CD4-positive, alpha-beta T cell (primary cell): Measurements from ENCODE around the gene PSEN1. TPM values are rescaled to one million over a fixed set of nuclear protein-coding genes. Genes with fewer than 3 reads are reported as not detected.

Experiments used
- ATAC-seq: fragments of 200-7000 bp; cut with Tn5 transposase; one replicate; pipeline ENCODE4 v1.10.0; 2022; ENCODE audit warnings: mild to moderate bottlenecking; ENCODE audit not compliant: poor library complexity
- CTCF ChIA-PET: fragments of 350-600 bp; sonication (Branson Sonifier 250); formaldehyde crosslinking; loops from one replicate; lab custom pipeline; 2021; ENCODE audit warnings: antibody characterized with exemption, inconsistent platforms; lab: Charles Lee
- POLR2A ChIA-PET: fragments of 350-600 bp; sonication (Branson Sonifier 250); formaldehyde crosslinking; loops from one replicate; lab custom pipeline; 2021; ENCODE audit warnings: antibody characterized with exemption, inconsistent platforms; lab: Charles Lee
- DNase-seq, 14 experiments: peaks; one replicate each; pipeline ENCODE4 v3.0.0-alpha.2; 2013 to 2020; ENCODE audit warnings: mixed read lengths in 2 of 14
- H3K27ac ChIP-seq, 2 donors: one replicate each; pipeline versions ENCODE4 v1.5.1 to v1.7.0; 2013; ENCODE audit warnings: low read length in 2 of 2, low read depth in 1 of 2, mild to moderate bottlenecking in 1 of 2
- H3K27me3 ChIP-seq, 2 experiments: 1 replicate in 1 of 2; 2 replicates in 1 of 2; pipeline versions ENCODE4 v1.6.1 to v1.7.0; 2013; ENCODE audit warnings: low read length in 2 of 2, control low read depth in 1 of 2, mild to moderate bottlenecking in 1 of 2, moderate library complexity in 1 of 2; ENCODE audit not compliant: insufficient read depth in 2 of 2, control insufficient read depth in 1 of 2
- H3K36me3 ChIP-seq: one replicate; pipeline ENCODE4 v1.6.1; 2013; ENCODE audit warnings: low read length, control low read depth; ENCODE audit not compliant: insufficient read depth
- H3K4me1 ChIP-seq: one replicate; pipeline ENCODE4 v1.6.1; 2013; ENCODE audit warnings: low read length, control low read depth; ENCODE audit not compliant: insufficient read depth
- H3K4me3 ChIP-seq: one replicate; pipeline ENCODE4 v1.5.1; 2013; ENCODE audit warnings: mild to moderate bottlenecking, low read length, moderate library complexity
- H3K9me3 ChIP-seq, 2 experiments: 1 replicate in 1 of 2; 2 replicates in 1 of 2; pipeline versions ENCODE4 v1.6.1 to v1.7.0; 2013; ENCODE audit warnings: low read length in 2 of 2, mild to moderate bottlenecking in 2 of 2, control low read depth in 1 of 2, moderate library complexity in 1 of 2; ENCODE audit not compliant: control insufficient read depth in 1 of 2, insufficient read depth in 1 of 2
- H3K27ac Mint-ChIP-seq: one replicate; pipeline ENCODE4 v1.8.0; 2020; ENCODE audit warnings: mixed read lengths
- H3K27me3 Mint-ChIP-seq: one replicate; pipeline ENCODE4 v1.8.0; 2021; ENCODE audit warnings: mixed read lengths
- H3K36me3 Mint-ChIP-seq: one replicate; pipeline ENCODE4 v1.8.0; 2021; ENCODE audit warnings: low read depth, mixed read lengths
- H3K4me1 Mint-ChIP-seq: one replicate; pipeline ENCODE4 v1.8.0; 2021; ENCODE audit warnings: low read depth, mixed read lengths
- H3K4me3 Mint-ChIP-seq: one replicate; pipeline ENCODE4 v1.8.0; 2020; ENCODE audit warnings: mild to moderate bottlenecking, mixed read lengths
- H3K9me3 Mint-ChIP-seq: one replicate; pipeline ENCODE4 v1.8.0; 2020; ENCODE audit warnings: mixed read lengths
- intact Hi-C, 2 experiments: fragments of 100-400 bp; cut with DNase I in 1 of 2; cut with micrococcal nuclease in 1 of 2; formaldehyde crosslinking; loops; one replicate each; pipeline versions ENCODE4 v1.15.1 to v1.9.0; 2023 to 2025; cut with DNase I, micrococcal nuclease
- total RNA-seq, 174 experiments: library from RNA in 2 of 174; stranded (reverse) in 2 of 174; gene quantifications; one replicate each; pipeline ENCODE4 v1.2.3 and lab custom pipeline; 2021 to 2026
- TF ChIP-seq, protein P1 (sequence below): fragments of 200-600 bp; IDR thresholded peaks from one replicate; pipeline ENCODE4 v1.8.0; 2022; ENCODE audit warnings: antibody characterized with exemption, mild to moderate bottlenecking

The PSEN1 gene
- total RNA-seq, 2 experiments from 2014 or later: 27.1 to 28.3 TPM

DNA sequence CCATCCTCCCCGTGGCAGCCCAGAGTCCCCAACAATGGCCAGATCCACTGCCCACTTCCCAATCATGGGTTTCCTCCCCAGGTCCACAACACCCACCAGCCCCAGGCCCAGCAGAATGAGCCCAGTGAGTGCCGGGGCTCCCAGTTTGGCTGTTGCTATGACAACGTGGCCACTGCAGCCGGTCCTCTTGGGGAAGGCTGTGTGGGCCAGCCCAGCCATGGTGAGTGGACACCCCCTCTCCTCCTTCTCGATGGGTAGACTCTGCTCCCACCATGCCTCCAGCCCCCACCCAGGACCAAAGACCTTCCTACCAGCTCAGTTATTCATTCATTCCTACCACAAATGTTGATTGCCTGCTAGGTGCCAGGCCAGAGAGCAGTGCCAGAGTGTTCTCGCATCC lies 124.8 kb downstream of the PSEN1 start:
- H3K4me1 ChIP-seq: no peaks in the 10 kb centered on the region
- Mint-ChIP-seq H3K27ac (no peak overlapping the region), H3K9me3 (no peaks in the 10 kb centered on the region)

DNA sequence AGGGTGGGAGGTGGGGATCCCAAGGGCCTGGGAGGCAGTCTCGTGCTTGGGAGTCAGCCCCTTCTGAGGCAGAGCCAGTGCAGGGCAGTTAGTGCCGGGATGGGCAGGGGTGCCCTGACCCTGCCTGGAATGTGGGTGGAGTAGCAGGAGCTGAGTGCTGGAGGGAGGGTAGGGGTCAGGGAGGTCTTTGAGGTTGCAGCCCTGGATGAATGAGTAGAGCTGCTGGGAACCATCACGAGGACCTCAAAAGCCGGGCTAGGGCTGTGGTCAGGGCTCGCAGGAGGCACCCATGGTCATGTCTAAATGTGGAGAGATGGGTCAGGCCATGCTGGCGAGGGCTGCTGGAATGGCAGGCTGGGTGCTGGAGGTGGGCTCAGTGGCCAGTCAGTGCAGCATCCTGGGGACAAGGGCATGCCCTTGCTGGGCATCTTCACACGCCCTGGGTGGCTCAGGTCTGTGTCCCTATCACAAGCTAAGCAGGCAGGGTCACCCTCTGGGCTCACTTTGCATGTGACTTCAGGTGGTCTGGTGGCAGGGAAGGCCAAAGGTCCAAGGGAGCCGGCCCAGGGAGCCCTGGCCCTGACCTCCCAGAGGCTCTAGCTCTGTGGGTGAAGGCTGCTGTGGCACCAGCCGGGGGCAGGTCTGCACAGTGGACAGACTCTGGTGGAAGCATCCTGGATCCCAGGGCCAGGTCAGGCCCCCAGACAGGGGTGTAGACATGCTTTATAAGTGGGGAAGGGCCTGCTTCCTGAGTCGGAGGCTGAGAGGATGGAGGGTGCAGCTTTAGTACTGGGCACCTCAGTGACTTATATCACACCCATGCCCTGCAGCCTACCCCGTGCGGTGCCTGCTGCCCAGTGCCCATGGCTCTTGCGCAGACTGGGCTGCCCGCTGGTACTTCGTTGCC lies 125.5 kb downstream of the PSEN1 start:
- no peaks in the 10 kb centered on the region for H3K9me3 ChIP-seq
- DNase-seq: peak in 1 of 14 experiments; percentile 10
- Mint-ChIP-seq H3K27ac (no peak overlapping the region), H3K4me3 (no peak overlapping the region), H3K27me3 (peaks cover 4% of the 10 kb centered on the region), H3K9me3 (no peaks in the 10 kb centered on the region), H3K4me1 (no peaks in the 10 kb centered on the region), H3K36me3 (no peaks in the 10 kb centered on the region)
- H3K36me3 ChIP-seq: no peaks in the 10 kb centered on the region
- ChIA-PET CTCF (no interaction called here), POLR2A (no interaction called here)
- intact Hi-C loops: no loop called here
- TF ChIP-seq, protein P1, sequence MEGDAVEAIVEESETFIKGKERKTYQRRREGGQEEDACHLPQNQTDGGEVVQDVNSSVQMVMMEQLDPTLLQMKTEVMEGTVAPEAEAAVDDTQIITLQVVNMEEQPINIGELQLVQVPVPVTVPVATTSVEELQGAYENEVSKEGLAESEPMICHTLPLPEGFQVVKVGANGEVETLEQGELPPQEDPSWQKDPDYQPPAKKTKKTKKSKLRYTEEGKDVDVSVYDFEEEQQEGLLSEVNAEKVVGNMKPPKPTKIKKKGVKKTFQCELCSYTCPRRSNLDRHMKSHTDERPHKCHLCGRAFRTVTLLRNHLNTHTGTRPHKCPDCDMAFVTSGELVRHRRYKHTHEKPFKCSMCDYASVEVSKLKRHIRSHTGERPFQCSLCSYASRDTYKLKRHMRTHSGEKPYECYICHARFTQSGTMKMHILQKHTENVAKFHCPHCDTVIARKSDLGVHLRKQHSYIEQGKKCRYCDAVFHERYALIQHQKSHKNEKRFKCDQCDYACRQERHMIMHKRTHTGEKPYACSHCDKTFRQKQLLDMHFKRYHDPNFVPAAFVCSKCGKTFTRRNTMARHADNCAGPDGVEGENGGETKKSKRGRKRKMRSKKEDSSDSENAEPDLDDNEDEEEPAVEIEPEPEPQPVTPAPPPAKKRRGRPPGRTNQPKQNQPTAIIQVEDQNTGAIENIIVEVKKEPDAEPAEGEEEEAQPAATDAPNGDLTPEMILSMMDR: no peak
- no peak overlapping the region for H3K27ac ChIP-seq
- H3K4me1 ChIP-seq: no peaks in the 10 kb centered on the region
- no peak overlapping the region for H3K4me3 ChIP-seq
- peaks cover 0 to 2% of the 10 kb centered on the region in 2 experiments for H3K27me3 ChIP-seq
- ATAC-seq: no peak

More for the DNA sequence above, 124.8 kb downstream of the PSEN1 start:
- POLR2A ChIA-PET: no interaction called here
- intact Hi-C loops: no loop called here
- Histone ChIP-seq H3K27me3 (peaks cover 0 to 2% of the 10 kb centered on the region in 2 experiments), H3K9me3 (no peaks in the 10 kb centered on the region), H3K27ac (no peak overlapping the region), H3K4me3 (no peak overlapping the region), H3K36me3 (no peaks in the 10 kb centered on the region)
- ATAC-seq (no peak), DNase-seq (peak in 1 of 14 experiments; percentile 21)
- peaks cover 4% of the 10 kb centered on the region for H3K27me3 Mint-ChIP-seq
- no peak overlapping the region for H3K4me3 Mint-ChIP-seq
- TF ChIP-seq, protein P1: no peak
- H3K4me1 Mint-ChIP-seq: no peaks in the 10 kb centered on the region
- CTCF ChIA-PET: no interaction called here
- no peaks in the 10 kb centered on the region for H3K36me3 Mint-ChIP-seq

DNA sequence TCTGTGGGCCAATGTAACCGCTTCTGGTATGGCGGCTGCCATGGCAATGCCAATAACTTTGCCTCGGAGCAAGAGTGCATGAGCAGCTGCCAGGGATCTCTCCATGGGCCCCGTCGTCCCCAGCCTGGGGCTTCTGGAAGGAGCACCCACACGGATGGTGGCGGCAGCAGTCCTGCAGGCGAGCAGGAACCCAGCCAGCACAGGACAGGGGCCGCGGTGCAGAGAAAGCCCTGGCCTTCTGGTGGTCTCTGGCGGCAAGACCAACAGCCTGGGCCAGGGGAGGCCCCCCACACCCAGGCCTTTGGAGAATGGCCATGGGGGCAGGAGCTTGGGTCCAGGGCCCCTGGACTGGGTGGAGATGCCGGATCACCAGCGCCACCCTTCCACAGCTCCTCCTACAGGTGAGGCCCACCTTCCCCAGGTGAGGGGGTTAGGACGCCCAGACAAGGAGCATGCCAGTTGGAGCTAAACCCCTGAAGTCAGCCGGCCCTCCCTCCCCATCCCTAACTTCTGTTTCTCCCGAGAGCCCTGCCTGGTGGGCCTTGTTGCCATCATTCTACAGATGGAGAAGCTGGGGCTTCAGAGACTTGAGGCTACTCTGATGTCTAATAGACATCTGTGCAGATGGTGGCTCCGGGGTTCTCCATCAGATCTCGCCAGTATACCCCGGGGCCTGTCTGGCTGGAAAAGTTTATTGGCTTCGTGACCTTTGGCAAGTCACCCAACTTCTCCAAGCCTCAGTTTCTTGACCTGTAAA lies 126.3 kb downstream of the PSEN1 start:
- Histone ChIP-seq H3K36me3 (no peaks in the 10 kb centered on the region), H3K9me3 (no peaks in the 10 kb centered on the region), H3K4me1 (no peaks in the 10 kb centered on the region), H3K27me3 (peaks cover 0 to 2% of the 10 kb centered on the region in 2 experiments), H3K27ac (no peak overlapping the region), H3K4me3 (no peak overlapping the region)
- no peaks in the 10 kb centered on the region for H3K36me3 Mint-ChIP-seq
- intact Hi-C loops: no loop called here
- no peak for DNase-seq
- no peaks in the 10 kb centered on the region for H3K9me3 Mint-ChIP-seq
- POLR2A ChIA-PET: no interaction called here
- H3K4me3 Mint-ChIP-seq: no peak overlapping the region
- no peak overlapping the region for H3K27ac Mint-ChIP-seq
- H3K27me3 Mint-ChIP-seq: peaks cover 4% of the 10 kb centered on the region
- no peak for ATAC-seq
- CTCF ChIA-PET: no interaction called here
- H3K4me1 Mint-ChIP-seq: no peaks in the 10 kb centered on the region
- TF ChIP-seq, protein P1: no peak
